Stimulated activated CD8-positive, alpha-beta memory T cell treated with anti-CD3 and anti-CD28 coated beads, Interleukin-12 subunit alpha, Interleukin-12 subunit beta, amount 100 ng/mL, for 24 hours (primary cell): Measurements from ENCODE around the gene COPS2.
A peak's percentile ranks its signal among the peaks of the same experiment; 100 is the strongest.
"Not testable (repeated sequence)": the region's sequence is repeated elsewhere in the genome, so short reads cannot be mapped to it uniquely, and the experiment has no call there.

ENCODE experiments used
- DNase-seq: peaks from one replicate; pipeline ENCODE4 v3.0.0-alpha.2; 2020; ENCODE audit errors: extremely low read depth

The COPS2 gene

GRCh38 chr15:49155110-49155833 is at the start of gene COPS2:
COPS2 (minus strand) TSS chr15:49155599; CDS start chr15:49155578, 21 bp downstream.
- DNase-seq: peak; percentile 82

GRCh38 chr15:49200347-49200746 is 44.9 kb upstream of the COPS2 start:
- DNase-seq: no peak

GRCh38 chr15:49199666-49200065 is 44.3 kb upstream of the COPS2 start:
- no peak for DNase-seq

- no peak for DNase-seq
Measured at GRCh38 chr15:49196856-49197255, 41.5 kb upstream of the COPS2 start.

- DNase-seq: no peak
Measured at GRCh38 chr15:49191892-49192291, 36.5 kb upstream of the COPS2 start.

GRCh38 chr15:49190586-49190985 is 35.2 kb upstream of the COPS2 start:
- no peak for DNase-seq

GRCh38 chr15:49189631-49190030 is 34.2 kb upstream of the COPS2 start:
- no peak for DNase-seq

GRCh38 chr15:49188933-49189332 is 33.5 kb upstream of the COPS2 start:
- no peak for DNase-seq

- DNase-seq: no peak
Measured at GRCh38 chr15:49187549-49188245, 32.3 kb upstream of the COPS2 start.

GRCh38 chr15:49185473-49185872 is 30.1 kb upstream of the COPS2 start:
- DNase-seq: no peak

- DNase-seq: not testable (repeated sequence)
Measured at GRCh38 chr15:49183741-49184140, 28.3 kb upstream of the COPS2 start.

- DNase-seq: no peak
Measured at GRCh38 chr15:49182128-49182527, 26.7 kb upstream of the COPS2 start.

- no peak for DNase-seq
Measured at GRCh38 chr15:49179433-49180190, 24.2 kb upstream of the COPS2 start.

- DNase-seq: no peak
Measured at GRCh38 chr15:49178497-49178896, 23.1 kb upstream of the COPS2 start.

- DNase-seq: not testable (repeated sequence)
Measured at GRCh38 chr15:49175582-49176397, 20.4 kb upstream of the COPS2 start.

- no peak for DNase-seq
Measured at GRCh38 chr15:49174902-49175301, 19.5 kb upstream of the COPS2 start.

- no peak for DNase-seq
Measured at GRCh38 chr15:49171790-49172189, 16.4 kb upstream of the COPS2 start.

GRCh38 chr15:49169880-49170597 is 14.6 kb upstream of the COPS2 start, which contains the start of gene GALK2:
GALK2 (plus strand) TSS chr15:49170247; CDS start chr15:49170323, 76 bp downstream.
- peak; percentile 59 for DNase-seq

GRCh38 chr15:49168016-49168415 is 12.6 kb upstream of the COPS2 start:
- DNase-seq: no peak

- no peak for DNase-seq
Measured at GRCh38 chr15:49164865-49165264, 9.5 kb upstream of the COPS2 start.

- DNase-seq: no peak
Measured at GRCh38 chr15:49163678-49164077, 8.3 kb upstream of the COPS2 start.
